GM18517 (cell line): ENCODE results near the gene SIGLEC7.
"Not testable (repeated sequence)": the region's sequence is repeated elsewhere in the genome, so short reads cannot be mapped to it uniquely, and the experiment has no call there.

Experiments
- ATAC-seq: cut with Tn5 transposase; IDR thresholded peaks from one replicate; pipeline ENCODE4 v1.9.1; 2021; ENCODE audit warnings: mild to moderate bottlenecking, moderate library complexity; ENCODE audit not compliant: unreplicated experiment

The SIGLEC7 gene

DNA sequence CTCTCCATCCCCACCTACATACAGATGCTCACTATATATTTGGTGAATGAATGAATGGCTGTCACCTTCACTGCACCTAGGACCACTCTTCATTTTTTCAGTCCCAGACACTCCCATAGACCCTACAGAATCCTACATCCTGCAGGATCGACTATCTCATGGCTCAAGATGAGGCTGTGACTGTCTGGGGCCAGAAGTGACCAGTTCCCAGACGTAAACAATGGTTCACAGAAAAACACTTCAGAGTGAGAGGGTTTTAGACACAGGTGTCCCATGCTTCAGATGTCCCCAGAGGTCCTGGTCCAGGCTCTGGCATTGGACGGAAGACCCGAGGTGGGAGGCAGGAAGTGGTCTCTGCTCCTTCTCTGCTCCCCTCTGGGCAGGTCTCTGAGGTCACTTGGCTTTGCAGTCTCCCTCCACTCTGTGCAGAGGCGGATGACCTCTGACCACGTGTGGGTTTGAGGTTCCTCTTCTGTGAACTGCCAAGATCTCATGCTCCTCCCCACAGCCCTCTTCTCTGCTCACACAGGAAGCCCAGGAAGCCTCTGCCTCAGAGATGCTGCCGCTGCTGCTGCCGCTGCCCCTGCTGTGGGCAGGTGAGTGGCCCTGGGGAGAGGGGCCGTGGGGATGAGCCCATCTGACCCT lies 24.9 kb downstream of the SIGLEC7 start:
- no peak for ATAC-seq

DNA sequence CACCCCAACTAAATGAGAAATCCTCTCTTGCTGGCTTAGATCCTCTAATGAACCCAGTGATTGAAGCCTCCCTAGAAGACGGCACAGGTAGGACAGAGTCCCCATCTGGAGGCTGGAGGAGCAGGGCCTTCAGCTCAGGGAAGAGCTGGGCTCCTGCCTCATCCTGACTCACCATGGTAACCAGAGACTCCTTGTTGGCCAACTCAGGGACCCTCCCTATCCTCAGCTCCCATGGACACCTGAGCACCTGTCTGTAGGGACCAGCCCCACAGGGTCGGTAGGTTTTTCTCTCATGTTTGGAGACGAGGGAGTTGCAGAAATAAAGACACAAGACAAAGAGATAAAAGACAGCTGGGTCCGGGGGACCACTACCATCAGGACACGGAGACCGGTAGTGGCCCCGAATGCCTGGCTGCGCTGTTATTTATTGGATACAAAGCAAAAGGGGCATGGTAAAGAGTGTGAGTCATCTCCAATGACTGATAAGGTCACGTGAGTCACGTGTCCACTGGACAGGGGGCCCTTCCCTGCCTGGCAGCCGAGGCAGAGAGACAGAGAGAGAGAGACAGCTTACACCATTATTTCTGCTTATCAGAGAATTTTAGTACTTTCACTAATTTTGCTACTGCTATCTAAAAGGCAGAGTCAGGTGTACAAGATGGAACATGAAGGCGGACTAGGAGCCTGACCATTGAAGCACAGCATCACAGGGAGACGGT lies 26.6 kb downstream of the SIGLEC7 start:
- ATAC-seq: no peak

DNA sequence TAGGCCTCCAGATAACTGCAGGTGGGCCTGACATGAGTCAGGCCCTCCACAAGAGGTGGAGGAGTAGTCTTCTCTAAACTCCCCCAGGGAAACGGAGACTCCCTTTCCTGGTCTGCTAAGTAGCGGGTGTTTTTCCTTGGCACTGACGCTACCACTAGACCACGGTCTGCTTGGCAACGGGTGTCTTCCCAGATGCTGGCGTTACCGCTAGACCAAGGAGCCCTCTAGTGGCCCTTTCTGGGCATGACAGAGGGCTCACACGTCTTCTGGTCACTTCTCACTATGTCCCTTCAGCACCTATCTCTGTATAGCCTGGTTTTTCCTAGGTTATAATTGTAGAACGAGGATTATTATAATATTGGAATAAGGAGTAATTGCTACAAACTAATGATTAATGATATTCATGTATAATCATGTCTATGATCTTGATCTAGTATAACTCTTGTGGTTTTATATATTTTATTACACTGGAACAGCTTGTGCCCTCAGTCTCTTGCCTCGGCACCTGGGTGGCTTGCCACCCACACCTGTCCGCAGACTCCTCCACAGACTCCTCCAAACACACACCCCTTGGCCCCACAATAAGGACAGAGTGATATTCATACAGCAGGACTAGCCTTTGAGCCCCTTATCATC lies 27.3 kb downstream of the SIGLEC7 start:
- not testable (repeated sequence) for ATAC-seq

DNA sequence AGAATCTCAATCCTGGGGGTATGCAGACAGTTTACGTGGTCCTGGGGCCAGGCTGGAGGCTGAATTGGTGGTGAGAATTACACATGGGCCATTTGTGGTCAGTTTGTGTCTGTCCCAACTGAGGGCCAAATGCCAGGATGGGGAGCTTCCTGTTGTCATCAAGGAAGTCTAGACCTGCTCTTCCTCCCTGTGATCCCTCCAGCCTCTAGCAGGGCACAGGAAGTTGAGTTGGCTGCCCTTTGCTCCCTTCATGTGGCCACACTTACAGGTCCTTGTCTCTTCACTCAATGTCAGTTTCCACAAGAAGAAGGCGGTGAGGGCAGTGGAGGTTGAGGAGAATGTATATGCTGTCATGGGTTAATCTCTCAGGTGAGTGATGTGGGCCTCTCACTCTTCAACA lies 30.1 kb downstream of the SIGLEC7 start:
- no peak for ATAC-seq

DNA sequence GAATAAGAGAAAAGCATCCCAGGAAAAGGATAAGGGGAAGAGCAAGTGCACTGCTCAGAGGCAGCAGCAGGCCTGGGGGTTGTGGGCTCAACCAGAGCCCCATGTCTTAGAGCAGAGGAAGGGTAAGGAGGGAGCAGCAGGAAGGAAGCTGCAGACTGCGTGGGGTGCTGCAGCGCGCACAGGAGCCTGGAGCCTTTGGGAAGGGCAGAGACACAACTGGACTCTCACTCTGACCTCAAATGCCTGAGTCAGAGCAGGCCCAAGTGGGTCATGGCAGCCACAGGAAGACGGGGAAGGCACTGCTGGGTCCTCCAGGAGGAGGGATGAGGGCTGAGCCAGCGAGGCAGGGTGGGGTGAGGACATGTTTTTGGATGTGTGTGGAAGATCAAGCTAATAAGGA lies 31.6 kb downstream of the SIGLEC7 start:
- no peak for ATAC-seq

DNA sequence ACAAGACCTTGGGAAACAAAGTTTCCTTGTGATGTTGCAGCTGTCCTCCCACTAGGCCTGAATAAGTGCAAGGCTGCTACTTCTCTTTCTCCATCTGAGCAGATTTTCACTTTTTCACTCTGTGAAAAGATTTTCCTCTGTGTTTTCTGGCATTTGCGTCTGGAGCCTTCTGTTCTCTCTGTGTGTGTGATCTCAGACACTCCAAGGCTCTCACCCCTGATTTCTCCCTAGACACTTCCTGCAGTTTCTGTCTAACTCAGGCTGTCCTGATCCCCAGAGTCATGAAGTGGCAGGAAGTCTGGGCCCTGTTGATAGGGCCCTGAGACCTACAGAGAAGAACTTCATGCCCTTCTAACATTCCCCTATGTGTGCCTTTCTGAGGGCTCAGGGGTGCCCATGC lies 37.2 kb downstream of the SIGLEC7 start:
- no peak for ATAC-seq

DNA sequence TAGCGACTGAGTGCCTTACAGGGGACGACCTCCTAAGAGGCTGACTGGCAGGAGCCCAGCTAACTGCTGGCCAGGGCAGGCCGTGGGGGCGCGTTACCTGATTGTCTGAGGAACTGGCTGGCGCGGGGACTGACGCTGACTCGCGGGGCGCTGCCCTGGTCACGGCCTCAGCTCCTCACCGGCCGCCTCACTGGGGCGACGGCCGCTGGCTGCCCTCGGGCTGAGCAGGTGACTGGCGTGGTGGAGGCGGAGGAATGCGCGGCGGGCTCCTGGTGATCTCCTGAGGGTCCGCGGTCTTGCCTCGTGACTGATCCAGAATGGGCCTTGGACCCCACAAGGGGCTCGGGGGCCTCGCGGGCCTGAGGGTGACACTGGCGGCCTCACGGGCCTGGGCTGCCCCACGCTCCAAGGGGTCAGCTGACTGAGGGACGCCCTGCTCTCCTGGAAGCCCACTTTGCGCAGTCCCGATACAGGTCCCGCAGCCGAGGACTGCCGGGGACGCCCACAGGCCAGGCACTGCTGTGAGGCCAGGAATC lies 39.3 kb downstream of the SIGLEC7 start:
- no peak for ATAC-seq

DNA sequence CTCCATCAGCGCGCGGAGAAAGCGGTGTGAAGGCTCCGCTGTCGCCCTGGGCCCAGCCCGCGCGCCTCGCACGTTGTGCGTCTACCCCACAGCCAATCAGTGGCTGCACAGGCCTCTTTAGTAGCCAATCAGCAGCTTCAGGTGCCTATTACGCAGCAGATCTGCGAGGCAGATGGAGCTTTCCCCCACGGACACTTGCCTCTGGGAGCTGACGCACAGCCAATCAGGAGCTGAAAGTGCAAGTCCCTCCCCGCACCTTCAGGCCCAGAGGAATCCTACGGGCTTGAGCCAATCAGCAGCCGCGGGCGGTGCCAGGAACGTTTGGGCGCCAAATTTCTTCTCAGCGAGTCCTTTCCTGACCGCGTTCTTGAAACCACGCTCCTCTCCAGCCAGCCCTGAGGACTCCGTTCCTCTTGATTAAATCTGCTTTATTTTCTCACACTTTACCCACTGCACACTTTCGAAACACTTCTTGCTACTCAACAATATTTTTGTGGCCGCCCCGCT lies 39.9 kb downstream of the SIGLEC7 start:
- ATAC-seq: no peak

DNA sequence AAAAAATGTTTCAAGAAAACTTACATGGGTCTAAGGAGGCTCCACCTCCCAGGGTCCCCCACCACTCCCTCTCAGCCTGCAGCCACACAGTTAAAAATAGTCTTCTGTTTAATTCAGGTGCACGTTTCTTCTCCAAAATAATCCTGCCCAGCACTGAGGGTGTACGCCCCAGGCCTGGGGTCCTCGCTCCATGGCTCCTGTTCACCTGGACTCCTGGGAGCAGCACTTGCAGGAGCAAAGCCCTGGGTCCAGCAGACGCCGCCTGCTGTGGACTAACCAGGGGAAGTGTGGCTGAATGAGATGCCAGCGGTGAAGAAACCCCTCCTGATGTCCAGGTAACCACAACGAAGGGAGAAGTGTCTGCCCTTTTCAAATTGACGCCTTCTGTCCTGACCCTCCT lies 41.5 kb downstream of the SIGLEC7 start:
- ATAC-seq: no peak

DNA sequence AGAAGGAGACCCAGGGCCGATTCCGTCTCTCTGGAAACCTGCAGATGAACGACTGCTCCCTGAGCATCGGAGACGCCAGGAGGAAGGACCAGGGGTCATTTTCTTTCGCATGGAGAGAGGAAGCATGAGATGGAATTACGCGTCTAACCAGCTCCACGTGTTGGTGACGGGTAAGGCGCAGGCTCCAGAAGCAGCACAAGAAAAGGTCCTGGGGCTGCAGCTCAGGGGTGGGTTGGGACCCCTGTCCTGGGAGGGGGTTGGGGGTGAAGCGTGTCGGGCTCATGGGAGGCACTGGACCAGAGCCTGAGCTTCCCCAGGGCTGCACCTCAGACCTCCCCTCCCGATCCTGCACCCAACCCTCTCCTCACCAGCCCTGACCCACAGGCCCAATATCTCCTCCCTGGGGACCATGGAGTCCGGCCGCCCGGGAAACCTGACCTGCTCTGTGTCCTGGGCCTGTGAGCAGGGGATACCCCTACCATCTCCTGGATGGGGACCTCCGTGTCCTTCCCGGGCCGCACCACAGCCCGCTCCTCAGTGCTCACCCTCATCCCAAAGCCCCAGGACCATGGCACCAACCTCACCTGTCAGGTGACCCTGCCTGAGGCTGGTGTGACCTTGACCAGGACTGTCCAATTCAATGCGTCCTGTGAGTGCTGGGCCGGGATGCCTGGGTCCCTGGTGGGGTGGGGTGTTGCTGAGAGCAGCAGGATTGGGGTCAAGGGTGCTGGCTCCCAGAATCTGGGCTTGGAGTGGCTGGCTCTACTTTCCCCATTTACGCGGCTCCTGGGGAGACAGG lies 43.2 kb downstream of the SIGLEC7 start:
- ATAC-seq: no peak

DNA sequence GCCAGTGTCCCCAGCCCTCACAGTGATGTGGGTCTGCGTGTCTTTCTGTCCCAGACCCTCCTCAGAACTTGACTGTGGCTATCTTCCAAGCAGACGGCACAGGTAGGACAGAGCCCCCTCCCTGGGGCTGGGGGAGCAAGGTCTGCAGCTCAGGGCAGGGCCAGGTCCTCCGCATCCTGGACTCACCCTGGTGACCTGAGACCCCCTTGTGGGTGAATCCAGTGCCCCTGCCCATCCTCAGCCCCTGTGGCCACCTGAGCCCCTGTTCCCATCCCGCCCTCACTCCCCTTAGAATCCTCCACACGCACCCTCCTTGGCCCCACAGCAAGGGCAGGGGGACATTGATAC lies 43.7 kb downstream of the SIGLEC7 start:
- ATAC-seq: no peak

DNA sequence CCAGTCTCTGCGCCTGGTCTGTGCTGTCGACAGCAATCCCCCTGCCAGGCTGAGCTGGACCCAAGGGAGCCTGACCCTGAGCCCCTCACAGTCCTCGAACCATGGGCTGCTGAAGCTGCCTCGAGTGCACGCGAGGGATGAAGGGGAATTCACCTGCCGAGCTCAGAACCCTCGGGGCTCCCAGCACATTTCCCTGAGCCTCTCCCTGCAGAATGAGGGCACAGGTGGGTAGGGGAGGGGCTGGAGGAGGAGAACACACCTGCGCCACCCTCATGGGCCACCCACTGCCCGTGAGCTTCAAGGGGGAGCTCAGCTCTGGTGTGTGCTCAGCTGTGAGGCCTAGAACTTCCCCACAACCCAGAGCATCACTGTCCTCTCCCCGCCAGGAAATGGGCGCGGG lies 44.2 kb downstream of the SIGLEC7 start:
- ATAC-seq: no peak

DNA sequence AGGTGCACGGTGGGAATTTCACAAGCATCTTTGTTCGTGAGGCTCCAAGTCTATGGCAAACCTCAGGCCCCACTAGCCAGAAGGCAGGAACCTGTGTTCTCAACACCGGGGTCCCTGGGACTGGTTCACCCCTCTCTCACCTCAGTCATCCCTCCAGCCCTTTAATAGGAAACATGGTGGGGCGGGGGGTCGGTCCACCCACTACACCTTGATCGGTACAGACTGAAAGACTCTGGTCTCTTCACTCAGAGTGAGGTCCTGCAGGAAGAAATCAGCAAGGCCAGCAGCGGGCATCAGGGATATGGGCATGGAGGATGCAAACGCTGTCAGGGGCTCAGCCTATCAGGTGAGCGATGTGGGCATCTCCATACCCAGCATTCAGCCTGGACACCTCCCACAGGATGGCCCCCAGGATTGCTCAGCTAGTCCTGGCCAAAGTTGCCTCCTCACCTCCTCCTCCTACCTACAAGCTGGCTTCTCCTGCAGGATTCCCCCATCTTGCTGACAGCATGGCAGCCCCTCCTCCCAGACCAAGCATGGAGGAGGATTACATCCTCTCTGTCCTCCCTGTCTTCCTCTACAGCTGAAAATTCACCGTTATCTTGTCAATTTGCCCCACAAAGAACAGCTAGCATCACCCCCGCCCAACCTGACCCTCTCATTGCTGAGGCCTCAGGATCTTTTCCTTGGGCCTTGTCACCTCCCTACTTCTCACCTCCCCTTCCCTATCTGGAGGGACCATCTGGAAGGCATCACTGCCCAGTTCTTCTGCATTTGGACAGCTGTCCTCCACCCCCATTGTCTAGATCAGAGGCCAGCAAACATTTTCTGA lies 45.5 kb downstream of the SIGLEC7 start:
- ATAC-seq: no peak

DNA sequence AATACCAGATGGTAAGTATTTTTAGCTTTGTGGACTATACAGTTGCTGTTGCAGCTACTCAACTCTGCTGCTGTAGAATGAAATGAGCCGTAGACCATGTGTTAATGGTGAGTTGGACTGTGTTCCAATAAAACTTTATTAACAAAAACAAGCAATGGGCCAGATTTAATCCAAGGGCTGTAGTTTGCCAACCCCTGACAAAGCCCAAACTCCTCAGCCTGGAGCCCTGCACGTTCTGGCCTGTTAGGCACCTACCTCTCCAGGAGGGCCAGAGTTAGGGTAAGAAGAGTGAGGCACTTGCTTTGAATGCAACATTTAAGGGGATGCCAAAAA lies 46.1 kb downstream of the SIGLEC7 start:
- no peak for ATAC-seq

DNA sequence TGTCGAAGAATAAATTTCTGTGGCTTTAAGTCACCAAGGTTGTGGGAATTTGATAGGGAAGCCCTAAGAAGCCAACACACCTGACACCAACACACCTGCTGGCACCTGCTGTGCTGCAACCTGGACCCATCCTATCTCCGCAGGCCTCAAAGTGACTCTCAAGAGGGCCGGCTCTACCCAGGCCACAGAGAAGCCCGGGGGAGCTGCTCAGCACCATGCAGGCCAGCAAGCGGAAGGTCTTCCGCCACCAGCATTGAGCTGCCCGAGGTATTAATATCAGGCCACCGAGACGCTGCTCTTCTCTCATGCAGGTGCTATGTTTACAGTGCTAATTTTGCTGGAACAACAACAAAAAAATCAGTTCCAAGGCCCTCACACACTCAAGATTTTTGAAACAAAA lies 50.6 kb downstream of the SIGLEC7 start:
- no peak for ATAC-seq

DNA sequence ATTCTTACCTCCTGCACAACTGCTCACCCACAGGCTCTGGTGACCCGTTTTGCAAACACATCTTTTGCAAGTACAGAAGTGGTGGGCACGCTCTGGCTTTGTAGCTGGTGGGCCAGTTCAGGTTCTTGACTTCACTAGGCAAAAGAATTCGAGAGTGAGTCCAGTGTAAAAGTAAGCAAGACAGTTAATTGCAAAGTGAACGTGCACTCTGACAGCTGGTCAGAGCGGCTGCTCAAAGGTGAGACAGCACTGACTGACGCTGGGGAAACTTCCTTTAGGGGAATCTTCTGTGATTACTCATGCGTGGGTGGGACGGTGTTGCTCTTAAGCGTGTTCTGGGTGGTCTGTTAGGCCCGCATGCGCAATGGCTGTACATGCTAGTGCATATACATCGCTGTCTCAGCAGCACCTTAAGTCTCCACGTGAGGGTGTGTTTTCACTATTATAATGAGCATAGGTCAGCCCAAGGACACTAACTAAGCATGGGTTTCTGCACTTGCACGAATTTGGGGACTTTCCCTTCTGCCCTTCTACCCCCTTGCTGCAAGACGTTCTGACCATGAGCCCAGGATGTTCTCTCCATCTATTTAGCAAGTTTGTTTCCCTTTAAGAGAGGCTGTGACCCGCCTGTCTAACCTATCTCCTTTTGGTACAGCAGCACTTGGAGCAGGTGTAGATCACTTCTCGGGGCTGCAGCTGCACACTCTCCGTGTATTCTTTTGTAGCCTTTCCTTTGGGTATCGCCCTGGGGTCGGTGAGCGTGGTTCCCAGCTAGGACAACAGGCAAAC lies 52.6 kb downstream of the SIGLEC7 start:
- no peak for ATAC-seq

DNA sequence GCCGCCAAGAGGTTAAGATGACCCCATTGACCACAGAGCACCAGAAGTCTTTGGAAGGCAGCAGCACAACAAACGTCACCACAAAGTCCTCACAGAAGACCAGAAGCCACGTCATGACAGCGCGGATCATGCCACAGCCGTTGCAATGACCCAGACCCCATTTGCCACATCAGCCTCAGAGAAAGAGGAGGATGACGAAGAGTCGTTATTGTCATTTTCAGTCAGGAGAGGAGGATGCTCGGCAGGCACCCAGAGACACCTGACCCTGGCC lies 53.1 kb downstream of the SIGLEC7 start:
- ATAC-seq: no peak

DNA sequence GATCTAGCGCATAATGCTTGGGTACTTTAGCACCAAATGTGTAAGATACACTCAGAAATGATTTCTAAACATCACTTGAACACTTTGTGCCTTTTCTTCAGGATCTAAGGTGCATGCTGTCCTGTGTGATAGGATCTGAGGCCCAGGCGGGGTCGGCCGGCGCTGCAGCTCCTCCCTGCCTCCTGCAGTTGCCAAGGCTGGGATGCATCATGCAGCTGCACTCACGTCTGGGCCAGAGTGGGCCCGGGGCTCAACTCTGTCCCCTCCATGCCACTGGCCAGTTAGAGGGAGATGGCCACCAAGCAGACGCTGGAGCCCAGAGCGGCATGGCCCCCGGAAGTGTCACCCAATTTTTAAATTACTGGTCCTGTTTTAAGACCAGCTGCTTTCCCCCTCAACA lies 53.5 kb downstream of the SIGLEC7 start:
- no peak for ATAC-seq

DNA sequence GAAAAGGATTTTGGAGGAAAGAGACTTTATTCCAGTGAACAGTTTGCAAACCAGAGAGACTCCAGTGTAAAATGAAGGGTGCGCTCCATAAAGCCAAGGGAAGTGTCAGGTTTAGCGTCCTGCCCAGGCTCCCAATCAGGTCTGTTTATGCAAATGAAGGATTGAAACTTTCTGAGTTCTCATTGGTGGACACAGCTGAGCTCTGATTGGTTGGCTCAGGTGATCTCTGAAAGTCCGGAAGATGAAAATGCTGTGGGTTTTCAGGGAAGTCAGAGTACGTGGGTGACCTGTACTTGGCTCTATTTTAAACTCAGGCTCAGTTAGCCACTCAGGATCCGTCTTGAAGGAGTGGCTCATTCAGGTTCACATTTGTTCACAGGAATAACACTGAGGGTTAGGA lies 54.1 kb downstream of the SIGLEC7 start:
- no peak for ATAC-seq

DNA sequence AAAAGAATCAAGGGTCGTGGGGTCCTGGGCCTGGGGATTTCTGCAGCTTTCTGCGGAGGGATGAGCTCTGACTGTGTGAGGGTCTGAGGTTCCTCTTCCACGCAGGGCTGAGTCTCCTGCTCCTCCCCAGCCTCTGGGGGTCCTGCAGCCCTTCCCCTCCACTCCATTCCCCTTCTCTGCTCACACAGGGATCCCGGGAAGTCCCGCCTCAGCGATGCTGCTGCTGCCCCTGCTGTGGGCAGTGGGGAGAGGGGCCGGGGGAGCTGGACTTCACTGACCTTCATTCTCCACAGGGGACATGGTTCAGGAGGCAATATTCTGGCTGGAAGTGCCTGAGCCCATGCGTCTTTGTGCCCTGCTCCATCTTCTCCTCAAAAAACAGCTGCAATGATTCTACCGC lies 56.5 kb downstream of the SIGLEC7 start:
- no peak for ATAC-seq
